Duodenal mucosa (tissue), 2 donors: ENCODE results near the gene MRPS6.

Experiments
- H3K27ac ChIP-seq: one replicate; pipeline ENCODE4 v1.7.0; 2013; ENCODE audit warnings: low read depth, low read length
- H3K27me3 ChIP-seq, 2 donors: one replicate each; pipeline ENCODE4 v1.7.0; 2013; ENCODE audit warnings: low read length in 2 of 2, control low read depth in 1 of 2; ENCODE audit not compliant: insufficient read depth in 2 of 2, control insufficient read depth in 1 of 2
- H3K36me3 ChIP-seq, 2 donors: one replicate each; pipeline ENCODE4 v1.7.0; 2013; ENCODE audit warnings: low read length in 2 of 2, control low read depth in 1 of 2; ENCODE audit not compliant: insufficient read depth in 2 of 2, control insufficient read depth in 1 of 2
- H3K4me1 ChIP-seq, 2 donors: one replicate each; pipeline ENCODE4 v1.7.0; 2013; ENCODE audit warnings: low read length in 2 of 2, control low read depth in 1 of 2; ENCODE audit not compliant: insufficient read depth in 2 of 2, control insufficient read depth in 1 of 2
- H3K4me3 ChIP-seq, 2 donors: one replicate each; pipeline ENCODE4 v1.7.0; 2013; ENCODE audit warnings: low read length in 2 of 2, low read depth in 1 of 2
- H3K9ac ChIP-seq, 2 donors: one replicate each; pipeline ENCODE4 v1.7.0; 2013; ENCODE audit warnings: low read length in 2 of 2, low read depth in 1 of 2
- H3K9me3 ChIP-seq, 2 donors: one replicate each; pipeline ENCODE4 v1.7.0; 2013; ENCODE audit warnings: low read length in 2 of 2, control low read depth in 1 of 2; ENCODE audit not compliant: control insufficient read depth in 1 of 2

Gene MRPS6

DNA sequence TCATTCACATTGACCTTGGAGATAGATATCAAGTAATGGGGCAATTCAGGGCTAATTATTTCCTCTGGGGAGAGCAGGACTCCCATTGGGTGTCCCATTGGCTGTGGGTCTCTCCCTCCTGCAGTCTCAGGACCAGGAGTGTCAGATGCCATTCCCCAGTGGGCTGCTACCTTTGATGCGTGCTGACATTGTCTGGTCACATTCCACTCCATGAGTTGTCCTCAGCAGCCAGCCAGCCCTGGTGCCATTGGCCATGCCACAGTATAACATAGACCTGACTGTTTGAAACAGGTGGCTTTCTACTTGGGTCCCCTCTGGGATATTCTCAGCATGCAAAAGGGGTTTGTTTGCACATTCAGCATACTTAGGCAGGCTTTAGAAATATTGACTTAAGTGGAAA, 118.5 kb downstream of the MRPS6 start:
- H3K9me3 ChIP-seq = no peaks in the 10 kb centered on the region
- H3K27ac ChIP-seq = no peak overlapping the region
- no peak overlapping the region for H3K9ac ChIP-seq
- no peaks in the 10 kb centered on the region for H3K27me3 ChIP-seq
- H3K36me3 ChIP-seq = no peaks in the 10 kb centered on the region
- H3K4me3 ChIP-seq = no peak overlapping the region
- peaks cover 0 to 3% of the 10 kb centered on the region in 2 donors for H3K4me1 ChIP-seq
